DLD1 (cell line): ENCODE data around the gene COPS7A.

Source experiments
- in situ Hi-C: cut with HindIII; loops from 2 replicates; pipeline ENCODE4 v1.10.0; 2017; ENCODE audit warnings: low sequenced_read_pairs

COPS7A gene

GRCh38 chr12:6748761-6749160 is 24.9 kb downstream of the COPS7A start:
- in situ Hi-C loops: no loop called here

GRCh38 chr12:6750506-6750905 is 26.7 kb downstream of the COPS7A start:
- in situ Hi-C loops: no loop called here

- in situ Hi-C loops: no loop called here
Measured at GRCh38 chr12:6751767-6752166, 27.9 kb downstream of the COPS7A start.

GRCh38 chr12:6752167-6752920 is 28.5 kb downstream of the COPS7A start:
- in situ Hi-C loops: no loop called here

GRCh38 chr12:6752921-6753771 is 29.3 kb downstream of the COPS7A start, which contains the start of gene MLF2:
Gene MLF2, minus strand, starts transcription at chr12:6753141. Its CDS starts 807 bp downstream, at chr12:6752334.
- in situ Hi-C loops: no loop called here

GRCh38 chr12:6753772-6754356 is 30.0 kb downstream of the COPS7A start:
- in situ Hi-C loops: no loop called here

GRCh38 chr12:6754411-6754810 is 30.6 kb downstream of the COPS7A start:
- in situ Hi-C loops: no loop called here

GRCh38 chr12:6757028-6757690 is 33.3 kb downstream of the COPS7A start:
- in situ Hi-C loops: no loop called here

- in situ Hi-C loops: no loop called here
Measured at GRCh38 chr12:6758506-6759095, 34.8 kb downstream of the COPS7A start.

- in situ Hi-C loops: no loop called here
Measured at GRCh38 chr12:6759741-6760140, 35.9 kb downstream of the COPS7A start.

GRCh38 chr12:6763380-6763779 is 39.5 kb downstream of the COPS7A start:
- in situ Hi-C loops: no loop called here

- in situ Hi-C loops: no loop called here
Measured at GRCh38 chr12:6764011-6764828, 40.4 kb downstream of the COPS7A start.

GRCh38 chr12:6765048-6765633 is 41.3 kb downstream of the COPS7A start:
- in situ Hi-C loops: no loop called here

GRCh38 chr12:6765634-6766581 is 42.1 kb downstream of the COPS7A start, which contains the start of gene PTMS:
Gene PTMS, plus strand, starts transcription at chr12:6766363. Its CDS starts 343 bp downstream, at chr12:6766706.
- in situ Hi-C loops: no loop called here

- in situ Hi-C loops: no loop called here
Measured at GRCh38 chr12:6766651-6767349, 43.0 kb downstream of the COPS7A start.

- in situ Hi-C loops: no loop called here
Measured at GRCh38 chr12:6767353-6768319, 43.8 kb downstream of the COPS7A start.
